Sigmoid colon (tissue), 7 donors: ENCODE data around the gene OR4F17. TPM values are rescaled to one million over a fixed set of nuclear protein-coding genes. Genes with fewer than 3 reads are reported as not detected.
"Not testable (repeated sequence)": the region's sequence is repeated elsewhere in the genome, so short reads cannot be mapped to it uniquely, and the experiment has no call there.

Experiments
- DNase-seq: peaks from one replicate; pipeline ENCODE4 v3.0.0-alpha.2; 2019
- H3K27ac ChIP-seq, 4 donors: fragments of 200-600 bp; sonication (generic); one replicate each; pipeline ENCODE4 v1.5.1; 2016 to 2019; ENCODE audit warnings: mild to moderate bottlenecking in 1 of 4
- H3K27me3 ChIP-seq, 3 donors: fragments of 200-600 bp; sonication (generic); one replicate each; pipeline ENCODE4 v1.5.1; 2019; ENCODE audit warnings: mild to moderate bottlenecking in 1 of 3
- H3K36me3 ChIP-seq, 4 donors: fragments of 200-600 bp; sonication (generic); one replicate each; pipeline ENCODE4 v1.5.1; 2016 to 2019
- H3K4me1 ChIP-seq, 4 donors: fragments of 200-600 bp; sonication (generic); one replicate each; pipeline ENCODE4 v1.5.1; 2017 to 2019
- H3K4me3 ChIP-seq, 4 donors: fragments of 200-600 bp; sonication (generic); one replicate each; pipeline ENCODE4 v1.5.1; 2017 to 2019; ENCODE audit warnings: mild to moderate bottlenecking in 2 of 4, moderate library complexity in 1 of 4
- H3K9me3 ChIP-seq, 4 donors: fragments of 200-600 bp in 3 of 4; sonication (generic) in 3 of 4; one replicate each; pipeline versions ENCODE4 v1.5.1 to v1.6.1; 2013 to 2019
- WGBS, 2 donors: extraction: QIAGEN DNeasy Blood & Tissue Kit; methylation state at CpG; one replicate each; pipeline ENCODE4 v1.1.7; 2013; 5-methylcytosine and 5-hydroxymethylcytosine counted together
- intact Hi-C: fragments of 100-400 bp; cut with DNase I; formaldehyde crosslinking; loops from one replicate; pipeline ENCODE4 v1.15.1; 2023
- polyA plus RNA-seq, 3 donors: library from polyadenylated mRNA; stranded (reverse); fragments of 200-250 nt; gene quantifications; one replicate each; pipeline ENCODE4 v1.2.3, GENCODE V29; 2013
- total RNA-seq, 4 donors: library from RNA; depleted of rRNA; stranded (reverse); fragments of >200 nt; gene quantifications; one replicate each; pipeline ENCODE4 v1.1.0, GENCODE V29; 2016
- donor health status: healthy with polysubstance abuse.
- donor health status: Bipolar disorder and iron deficiency.
- donor health status: healthy.

Gene OR4F17, protein sequence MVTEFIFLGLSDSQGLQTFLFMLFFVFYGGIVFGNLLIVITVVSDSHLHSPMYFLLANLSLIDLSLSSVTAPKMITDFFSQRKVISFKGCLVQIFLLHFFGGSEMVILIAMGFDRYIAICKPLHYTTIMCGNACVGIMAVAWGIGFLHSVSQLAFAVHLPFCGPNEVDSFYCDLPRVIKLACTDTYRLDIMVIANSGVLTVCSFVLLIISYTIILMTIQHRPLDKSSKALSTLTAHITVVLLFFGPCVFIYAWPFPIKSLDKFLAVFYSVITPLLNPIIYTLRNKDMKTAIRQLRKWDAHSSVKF
- total RNA-seq (not detected), polyA plus RNA-seq (not detected)

DNA sequence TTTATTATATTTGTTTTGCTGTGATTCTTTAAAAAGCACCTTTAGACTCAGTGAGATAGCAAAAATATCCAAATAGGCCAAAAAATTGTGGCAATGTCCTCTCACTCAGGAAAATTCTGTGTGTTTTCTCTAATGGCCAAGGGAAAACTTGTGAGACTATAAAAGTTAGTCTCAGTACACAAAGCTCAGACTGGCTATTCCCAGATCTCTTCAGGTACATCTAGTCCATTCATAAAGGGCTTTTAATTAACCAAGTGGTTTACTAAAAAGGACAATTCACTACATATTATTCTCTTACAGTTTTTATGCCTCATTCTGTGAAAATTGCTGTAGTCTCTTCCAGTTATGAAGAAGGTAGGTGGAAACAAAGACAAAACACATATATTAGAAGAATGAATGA lies at the start of gene OR4F17:
OR4F17 (plus strand) TSS at position 301 of the 400 bp plus-strand sequence. CDS start 3,575 bp downstream, outside the sequence.
- DNase-seq, H3K9me3 ChIP-seq, H3K4me1 ChIP-seq, H3K27me3 ChIP-seq, H3K36me3 ChIP-seq, H3K27ac ChIP-seq, H3K4me3 ChIP-seq, intact Hi-C loops: not testable (repeated sequence)

DNA sequence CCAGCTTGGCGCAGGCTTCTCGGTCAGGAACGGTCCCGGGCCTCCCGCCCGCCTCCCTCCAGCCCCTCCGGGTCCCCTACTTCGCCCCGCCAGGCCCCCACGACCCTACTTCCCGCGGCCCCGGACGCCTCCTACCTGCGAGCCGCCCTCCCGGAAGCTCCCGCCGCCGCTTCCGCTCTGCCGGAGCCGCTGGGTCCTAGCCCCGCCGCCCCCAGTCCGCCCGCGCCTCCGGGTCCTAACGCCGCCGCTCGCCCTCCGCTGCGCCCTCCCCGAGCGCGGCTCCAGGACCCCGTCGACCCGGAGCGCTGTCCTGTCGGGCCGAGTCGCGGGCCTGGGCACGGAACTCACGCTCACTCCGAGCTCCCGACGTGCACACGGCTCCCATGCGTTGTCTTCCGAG lies 36.1 kb upstream of the OR4F17 start:
- H3K4me3 ChIP-seq = peak overlapping the region in 3 of 4 donors; percentile 22 to 30 (median 27)
- DNase-seq, intact Hi-C loops, H3K36me3 ChIP-seq, H3K27ac ChIP-seq, H3K4me1 ChIP-seq, H3K9me3 ChIP-seq, H3K27me3 ChIP-seq: not testable (repeated sequence)
- 0 to 1% methylated on average over 17 to 19 of the region's 54 CpGs for WGBS, 2 donors

DNA sequence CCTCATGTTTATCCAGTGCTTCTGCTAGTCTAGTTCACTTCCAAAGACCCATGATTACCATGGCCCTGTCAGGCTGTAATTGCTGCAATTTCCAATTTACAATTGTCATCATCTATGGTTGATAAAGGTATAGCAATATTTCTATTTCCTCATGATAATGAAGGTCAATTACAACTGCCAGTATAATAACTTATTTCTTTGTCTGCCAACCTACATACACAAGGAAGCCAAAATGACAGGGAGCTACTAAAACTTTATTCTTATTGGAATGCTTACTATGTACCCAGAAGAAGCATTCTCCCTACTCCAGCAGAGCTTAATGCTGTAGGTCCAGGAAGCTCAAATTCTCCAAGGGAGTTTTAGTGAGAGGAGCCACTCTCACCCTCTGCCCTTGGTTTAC lies 24.0 kb upstream of the OR4F17 start:
- intact Hi-C loops, H3K9me3 ChIP-seq, H3K27me3 ChIP-seq, H3K36me3 ChIP-seq, DNase-seq, H3K4me3 ChIP-seq, H3K27ac ChIP-seq, H3K4me1 ChIP-seq: not testable (repeated sequence)

DNA sequence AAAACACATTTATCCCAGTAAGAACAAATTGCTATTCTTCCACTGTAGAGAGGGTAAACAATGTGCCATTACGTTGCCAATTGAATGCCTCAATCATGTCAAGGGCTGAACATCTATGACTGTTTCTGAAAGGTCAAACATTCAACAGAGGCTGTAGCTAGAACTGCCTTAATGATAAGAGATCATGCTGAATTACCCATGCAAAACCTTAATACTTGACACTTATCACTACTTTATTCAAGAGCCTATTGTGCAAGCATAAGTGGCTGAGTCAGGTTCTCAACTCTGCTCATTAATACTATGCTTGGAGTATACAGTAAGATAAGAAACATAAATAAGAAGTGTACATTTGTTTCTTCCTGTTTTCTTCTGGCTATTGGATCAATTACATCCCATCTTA lies 23.3 kb upstream of the OR4F17 start:
- H3K4me1 ChIP-seq, H3K9me3 ChIP-seq, intact Hi-C loops, H3K36me3 ChIP-seq, H3K27me3 ChIP-seq, DNase-seq, H3K27ac ChIP-seq, H3K4me3 ChIP-seq: not testable (repeated sequence)
- WGBS, 2 donors = no CpG with 5 or more reads among the region's 1 CpG

DNA sequence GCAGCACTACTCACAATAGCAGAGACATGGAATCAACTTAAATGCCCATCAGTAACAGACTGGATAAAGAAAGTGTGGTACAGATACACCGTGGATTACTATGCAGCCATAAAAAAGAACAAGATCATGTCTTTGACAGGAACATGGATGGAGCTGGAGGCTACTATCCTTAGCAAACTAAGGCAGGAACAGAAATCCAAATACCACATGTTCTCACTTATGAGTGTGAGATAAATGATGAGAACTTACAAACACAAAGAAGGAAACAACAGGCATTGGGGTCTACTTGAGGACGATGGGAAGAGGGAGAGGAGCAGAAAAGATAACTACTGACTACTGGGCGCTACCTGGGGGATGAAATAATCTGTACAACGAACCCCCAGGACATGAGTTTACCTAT lies 16.2 kb upstream of the OR4F17 start:
- H3K27me3 ChIP-seq, H3K36me3 ChIP-seq, H3K9me3 ChIP-seq, DNase-seq, H3K27ac ChIP-seq, intact Hi-C loops, H3K4me3 ChIP-seq, H3K4me1 ChIP-seq: not testable (repeated sequence)
- 80 to 87% methylated on average over 3 to 4 of the region's 4 CpGs for WGBS, 2 donors

DNA sequence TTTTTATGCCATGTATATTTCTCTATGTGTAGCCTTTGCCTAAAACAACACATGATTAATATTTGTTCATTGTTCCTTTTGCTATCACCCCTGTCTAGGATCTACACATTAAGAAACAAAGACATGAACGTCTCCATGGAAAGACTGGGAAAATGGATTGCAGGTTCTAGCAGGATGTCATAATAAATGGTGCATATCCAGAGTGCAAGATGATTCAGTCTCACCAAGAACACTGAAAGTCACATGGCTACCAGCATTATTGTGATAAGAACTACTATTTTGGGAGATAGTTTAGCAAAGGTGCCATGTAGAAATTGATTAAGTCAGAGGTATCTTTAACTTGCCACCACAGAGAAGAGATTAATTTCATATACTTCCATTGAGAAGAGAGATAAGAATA lies 12.1 kb upstream of the OR4F17 start:
- H3K27ac ChIP-seq, DNase-seq, H3K4me3 ChIP-seq, intact Hi-C loops, H3K4me1 ChIP-seq, H3K36me3 ChIP-seq, H3K9me3 ChIP-seq, H3K27me3 ChIP-seq: not testable (repeated sequence)
- WGBS, 2 donors = no CpG with 5 or more reads among the region's 1 CpG

DNA sequence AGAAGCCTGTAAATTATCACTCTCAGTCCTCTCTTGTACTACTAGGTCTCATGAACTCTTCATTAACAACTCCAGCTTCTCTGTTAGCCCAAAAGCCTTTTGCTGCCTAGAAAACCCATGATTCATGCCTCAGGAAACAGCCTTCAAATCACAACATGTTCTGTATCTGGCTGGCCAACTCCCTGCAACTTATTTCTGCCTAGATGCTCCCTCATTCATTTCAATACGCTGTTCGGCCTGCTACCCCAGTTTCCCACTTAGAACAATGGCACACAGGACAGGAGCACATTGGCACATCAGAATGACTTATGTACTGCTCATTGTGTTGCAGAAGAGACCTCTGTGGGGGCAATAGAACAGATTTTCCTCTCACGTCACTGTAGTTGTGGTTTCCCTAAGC lies 9.3 kb upstream of the OR4F17 start:
- H3K9me3 ChIP-seq, H3K4me3 ChIP-seq, H3K27me3 ChIP-seq, H3K36me3 ChIP-seq, DNase-seq, H3K27ac ChIP-seq, H3K4me1 ChIP-seq, intact Hi-C loops: not testable (repeated sequence)
- no CpG with 5 or more reads among the region's 3 CpGs for WGBS, 2 donors

DNA sequence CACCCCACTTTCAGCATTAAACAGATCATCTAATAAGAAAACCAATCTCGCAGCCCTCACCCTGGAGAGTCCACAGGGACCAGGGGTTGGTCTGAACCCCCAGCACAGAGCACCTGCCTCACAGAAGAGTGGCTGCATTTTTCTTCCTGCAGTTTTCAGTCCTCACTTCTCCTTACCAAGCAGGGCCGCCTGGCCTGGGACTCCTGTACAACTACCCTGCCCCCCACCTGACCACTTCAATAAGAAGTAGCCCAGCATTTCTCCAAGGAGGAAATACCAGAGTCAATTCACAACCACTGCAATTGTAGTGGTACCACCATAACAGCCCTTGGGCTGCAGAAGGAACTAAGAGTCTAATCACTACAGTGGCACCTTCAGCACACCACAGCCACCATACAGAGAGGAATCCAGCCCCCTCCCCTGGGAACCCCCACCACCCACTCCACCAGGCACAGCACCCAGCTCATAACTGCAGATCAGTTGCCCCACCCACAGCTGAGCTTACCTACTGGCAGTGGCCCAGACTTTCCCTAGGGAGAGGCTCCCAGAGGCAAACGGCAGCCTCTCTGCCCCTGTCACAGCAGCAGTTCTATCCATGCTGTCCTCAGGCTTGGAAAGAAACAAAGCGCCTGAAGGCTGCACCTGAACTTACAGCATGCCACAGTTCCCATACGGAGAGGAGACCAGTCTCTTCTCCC lies 13.7 kb downstream of the OR4F17 start:
- H3K9me3 ChIP-seq, intact Hi-C loops, H3K36me3 ChIP-seq, DNase-seq, H3K4me3 ChIP-seq, H3K27me3 ChIP-seq, H3K27ac ChIP-seq, H3K4me1 ChIP-seq: not testable (repeated sequence)
- WGBS, 2 donors = 0 to 25% methylated on average over 1 of the region's 5 CpGs

Other genes with a start within 250 kb of the OR4F17 start
- 1 to 10 TPM; 1.6 to 3.6 (median 2.3) TPM for gene PLPP2, start 184.3 kb downstream of the OR4F17 start, total RNA-seq
- gene PLPP2, start 184.3 kb downstream of the OR4F17 start, polyA plus RNA-seq = 100 to 1,000 TPM in 1 of 3 donors, 10 to 100 TPM in 2; 22.2 to 111 (median 29.6) TPM
- gene MIER2, start 237.7 kb downstream of the OR4F17 start, total RNA-seq = 10 to 100 TPM; 11.4 to 31.9 (median 13.0) TPM
- 10 to 100 TPM in 1 of 3 donors, 1 to 10 TPM in 2; 6.6 to 15.5 (median 7.4) TPM for gene MIER2, start 237.7 kb downstream of the OR4F17 start, polyA plus RNA-seq